Astrocyte (in vitro differentiated cells and primary cell): ENCODE results near the gene TTC7B.

ENCODE experiments used
- CTCF ChIP-seq: IDR thresholded peaks from 2 replicates; pipeline ENCODE4 v1.5.1; 2011; ENCODE audit warnings: low read depth, mild to moderate bottlenecking, inconsistent platforms, low read length, moderate library complexity; ENCODE audit not compliant: insufficient read depth
- EZH2 ChIP-seq: IDR thresholded peaks from 2 replicates; pipeline ENCODE4 v1.6.1; 2012; ENCODE audit warnings: mild to moderate bottlenecking, low read length, inconsistent platforms; ENCODE audit not compliant: insufficient read depth

- TF ChIP-seq EZH2 (no peak), CTCF (no peak)
Measured at GRCh38 chr14:90692061-90692460, 124.2 kb downstream of the TTC7B start.
